UCSD-AML1 (cell line): ENCODE results near the gene LMF1.
"Not testable (repeated sequence)": the region's sequence is repeated elsewhere in the genome, so short reads cannot be mapped to it uniquely, and the experiment has no call there.

Experiments used
- DNase-seq: peaks from one replicate; lab custom pipeline; 2025; ENCODE audit not compliant: unreplicated experiment; lab: John Stamatoyannopoulos, UW

The LMF1 gene

DNA sequence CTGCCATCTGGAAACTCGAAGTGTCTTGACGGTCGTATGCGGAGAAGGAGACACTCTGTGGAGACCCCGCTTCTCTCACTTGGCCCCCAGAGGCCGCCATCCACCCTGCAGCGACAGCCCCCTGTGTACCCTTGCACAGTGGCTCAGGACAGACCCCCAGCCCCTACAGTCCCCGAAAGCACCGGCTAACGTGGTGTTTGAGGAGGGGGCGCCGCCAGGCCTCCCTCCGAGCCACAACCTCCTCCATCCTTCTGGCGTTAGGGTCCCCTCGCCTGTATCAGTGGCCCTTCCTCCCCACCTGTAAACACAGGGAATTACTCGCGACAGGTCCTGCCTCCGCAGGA is 73.6 kb downstream of the LMF1 start:
- DNase-seq = no peak

DNA sequence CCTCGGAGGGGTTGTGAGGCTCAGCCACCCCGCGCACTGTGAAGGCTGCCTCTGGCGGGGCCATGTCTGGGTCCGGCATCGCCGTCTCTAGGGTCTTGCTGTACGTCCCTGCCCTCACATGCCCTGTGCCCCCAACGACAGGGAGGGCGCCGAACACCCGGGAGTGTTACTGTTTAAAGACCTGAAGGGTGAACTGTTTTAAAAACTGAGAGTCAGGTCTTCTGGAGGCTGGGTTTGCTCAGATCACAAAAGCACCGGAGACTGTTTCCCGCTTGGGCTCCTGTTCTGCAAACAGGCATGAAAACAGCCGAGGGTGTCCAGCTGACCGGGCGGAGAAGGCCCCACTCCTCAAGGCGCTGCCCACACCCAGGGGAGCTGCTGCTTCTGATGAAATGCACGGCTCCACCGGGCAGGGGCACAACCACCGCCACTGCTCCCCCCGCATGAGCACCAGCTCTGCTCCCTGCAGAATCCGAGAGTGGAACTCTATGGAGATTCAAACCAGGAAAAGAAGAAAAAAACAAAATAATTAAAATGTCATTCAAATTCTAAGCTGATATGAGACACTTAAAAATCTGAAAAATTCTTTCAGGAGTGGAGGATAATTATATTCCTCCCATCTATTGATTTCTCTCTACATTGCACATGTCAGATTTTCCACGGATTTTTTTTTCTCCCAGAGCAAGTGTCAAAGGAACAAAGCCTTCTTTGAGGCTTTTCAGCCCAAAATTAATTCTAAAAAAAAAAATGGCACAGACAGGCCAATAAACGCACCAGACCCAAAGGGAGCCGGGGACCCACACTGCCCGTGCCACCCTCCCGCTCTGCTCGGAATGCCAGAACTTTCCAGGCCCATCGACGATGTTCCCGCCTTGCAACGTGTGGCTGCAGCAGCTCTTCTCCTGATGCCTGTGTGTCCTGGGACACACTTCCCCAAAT is 74.3 kb downstream of the LMF1 start:
- DNase-seq = no peak

DNA sequence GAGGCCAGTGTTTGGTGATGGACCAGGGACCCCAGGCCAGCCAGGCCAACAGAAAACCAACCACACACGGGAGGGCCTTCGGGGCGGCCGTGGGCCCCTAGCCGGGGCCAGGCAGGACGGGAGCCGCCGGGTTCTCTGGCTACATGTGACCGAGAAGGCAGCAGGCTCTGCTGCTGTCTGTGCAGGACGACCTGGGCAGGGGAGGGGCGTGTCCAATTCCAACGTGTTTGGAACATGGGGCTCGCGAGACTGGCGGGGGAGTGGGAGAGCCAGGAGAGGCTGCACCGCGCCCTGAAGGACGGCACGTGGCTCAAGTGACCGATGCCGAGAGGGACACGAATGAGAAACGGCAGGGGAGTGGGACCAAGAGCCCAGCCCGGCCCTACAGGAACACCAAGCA is 75.4 kb downstream of the LMF1 start:
- no peak for DNase-seq

DNA sequence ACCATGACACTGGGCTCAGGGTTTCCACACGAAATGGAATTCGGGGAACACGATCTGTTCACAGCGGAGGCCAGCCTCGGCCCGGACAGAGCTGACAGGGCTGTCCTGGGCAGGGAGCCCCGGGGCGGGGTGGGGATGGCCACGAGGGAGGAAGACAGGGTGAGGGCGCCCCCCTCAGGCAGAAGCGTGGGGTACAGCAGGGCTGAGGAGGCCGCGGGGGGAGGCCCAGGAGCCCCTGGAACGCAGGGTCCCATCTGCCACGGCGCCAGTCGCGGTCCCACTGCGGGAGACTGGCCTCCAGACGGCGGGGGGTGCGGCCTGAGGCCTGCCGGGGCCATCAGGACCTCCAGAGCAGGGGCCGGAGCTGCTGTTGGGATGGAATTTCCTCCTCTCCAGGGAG is 75.9 kb downstream of the LMF1 start:
- no peak for DNase-seq

DNA sequence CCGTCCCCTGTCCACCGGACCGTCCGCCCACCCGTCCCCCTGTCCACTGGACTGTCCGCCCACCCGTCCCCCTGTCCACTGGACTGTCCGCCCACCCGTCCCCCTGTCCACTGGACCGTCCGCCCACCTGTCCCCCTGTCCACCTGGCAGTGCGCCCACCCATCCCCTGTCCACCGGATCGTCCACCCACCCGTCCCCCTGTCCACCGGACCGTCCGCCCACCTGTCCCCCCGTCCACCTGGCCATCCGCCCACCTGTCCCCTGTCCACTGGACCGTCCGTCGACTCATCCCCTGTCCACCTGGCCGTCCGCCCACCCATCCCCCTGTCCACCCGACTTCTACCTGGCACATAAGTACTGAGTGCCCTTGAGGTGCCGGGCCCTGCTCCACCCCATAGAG is 76.6 kb downstream of the LMF1 start:
- DNase-seq = no peak

DNA sequence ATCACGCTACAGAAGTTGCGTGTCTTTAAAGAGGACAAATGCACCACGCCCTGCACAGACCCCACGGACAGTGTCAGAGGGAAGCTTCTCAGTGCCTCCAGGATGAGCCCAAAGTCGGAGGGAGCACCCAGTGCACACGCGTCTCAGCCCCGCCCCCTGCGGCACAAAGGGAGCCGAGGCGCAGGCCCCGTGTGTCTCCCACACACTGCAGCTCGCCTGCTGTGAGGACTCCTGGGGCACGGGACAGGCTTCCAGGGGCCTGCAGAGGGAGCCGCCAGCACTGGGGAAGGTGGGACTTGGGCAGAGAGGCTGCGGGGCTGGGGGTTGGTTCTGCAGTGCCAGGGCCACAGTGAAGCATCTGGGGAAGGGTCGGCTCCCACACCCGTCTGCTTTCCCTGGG is 77.4 kb downstream of the LMF1 start:
- DNase-seq = no peak

DNA sequence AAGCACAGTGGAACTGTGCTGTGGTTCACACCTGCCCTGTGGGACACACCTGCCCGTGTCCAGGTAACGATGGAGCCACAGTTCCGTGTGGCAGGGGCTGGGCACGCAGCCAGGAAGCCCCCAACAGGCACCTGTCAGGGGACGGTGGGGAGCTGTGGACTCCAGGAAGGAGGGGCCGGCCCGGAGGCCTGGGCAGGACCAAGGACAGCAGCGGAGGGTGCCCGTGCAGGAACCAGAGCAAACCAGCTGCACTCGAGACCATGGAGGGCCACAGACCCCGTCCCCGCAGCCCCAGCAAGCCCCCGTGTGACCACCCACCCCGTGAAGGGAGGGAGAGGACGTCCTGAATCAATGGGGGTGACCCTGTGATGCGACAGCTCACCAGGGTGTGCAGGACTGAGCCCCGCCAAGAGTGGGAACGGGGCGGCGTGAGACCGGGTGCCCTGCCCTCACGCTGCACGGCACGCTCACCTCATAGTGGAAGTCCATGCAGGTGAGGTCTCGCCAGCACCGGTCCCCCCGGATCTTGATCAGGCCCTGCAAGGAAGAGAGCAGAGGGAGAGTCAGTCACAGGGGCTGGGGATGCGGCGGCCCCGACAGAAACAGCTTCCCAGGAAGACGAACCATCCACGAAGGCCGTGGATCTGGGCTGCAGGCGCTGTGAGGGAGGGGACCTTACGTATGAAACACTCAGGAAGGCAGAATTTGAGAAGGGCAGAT is 78.1 kb downstream of the LMF1 start:
- DNase-seq = no peak

DNA sequence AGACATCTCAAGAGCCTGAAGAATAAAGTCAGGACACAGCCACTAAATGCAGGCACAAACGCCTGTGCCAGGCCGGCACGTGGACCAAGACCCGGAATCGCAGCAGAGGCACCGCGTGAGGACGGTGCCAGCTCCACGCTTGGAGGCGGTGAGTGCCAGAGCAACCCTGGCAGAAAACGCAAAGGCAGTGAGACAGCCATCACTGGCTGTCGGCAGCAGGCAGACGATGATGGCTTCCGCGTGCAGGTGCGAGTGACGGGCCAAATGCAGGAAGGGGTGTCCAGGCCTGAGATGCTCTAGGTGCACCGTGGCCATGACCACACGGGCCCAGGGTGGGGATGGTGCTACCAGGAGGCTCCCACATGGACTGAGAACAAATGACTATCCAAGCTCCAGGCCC is 78.8 kb downstream of the LMF1 start:
- DNase-seq = no peak

DNA sequence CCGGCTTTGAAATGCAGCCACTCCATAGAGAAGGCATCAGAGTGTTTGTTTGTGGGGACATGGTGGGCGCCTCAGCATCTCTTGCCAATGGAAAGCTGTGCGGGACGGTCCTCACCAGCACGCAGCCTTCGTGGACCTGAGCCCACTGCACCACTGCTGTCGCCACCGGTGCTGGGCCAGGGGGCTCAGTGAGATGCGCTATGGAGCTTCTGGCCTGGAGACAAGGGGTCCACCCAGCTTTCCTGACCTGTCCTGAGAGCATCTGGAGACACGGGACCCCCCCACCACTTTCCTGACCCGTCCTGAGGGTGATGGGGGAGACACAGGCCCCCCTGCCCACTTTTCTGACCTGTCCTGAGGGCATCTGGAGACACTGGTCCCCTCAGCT is 79.4 kb downstream of the LMF1 start:
- DNase-seq = no peak

DNA sequence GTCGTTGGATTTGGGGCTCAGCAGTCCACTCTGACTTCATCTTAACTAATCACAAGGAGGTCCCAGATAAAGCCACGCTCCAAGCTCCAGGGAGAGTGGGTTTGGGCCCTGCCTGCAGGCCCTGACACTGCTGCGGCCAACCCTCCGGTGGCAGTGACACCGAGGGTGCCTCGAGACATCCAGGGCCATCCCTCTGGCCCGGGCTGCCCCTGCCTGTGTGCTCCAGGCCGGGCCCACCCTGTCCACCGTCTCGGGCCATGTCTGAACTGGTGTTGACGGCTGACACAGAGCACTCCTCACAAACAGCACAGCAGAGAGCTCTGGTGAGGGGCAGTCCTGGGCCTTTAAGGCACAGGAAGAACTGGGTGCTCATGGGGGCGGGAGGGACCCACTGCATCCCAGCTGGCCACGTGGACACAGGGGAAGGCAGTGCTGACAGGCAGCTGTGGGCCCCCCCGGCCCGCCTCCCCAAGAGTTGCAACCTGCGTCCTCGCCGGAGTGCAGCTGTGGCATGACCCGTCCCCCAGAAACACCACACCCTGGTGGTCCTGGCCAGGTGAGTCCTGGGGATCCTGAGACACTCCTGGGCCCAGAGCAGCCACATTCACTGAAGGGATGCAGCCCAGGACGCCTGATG is 80.0 kb downstream of the LMF1 start:
- DNase-seq = no peak

DNA sequence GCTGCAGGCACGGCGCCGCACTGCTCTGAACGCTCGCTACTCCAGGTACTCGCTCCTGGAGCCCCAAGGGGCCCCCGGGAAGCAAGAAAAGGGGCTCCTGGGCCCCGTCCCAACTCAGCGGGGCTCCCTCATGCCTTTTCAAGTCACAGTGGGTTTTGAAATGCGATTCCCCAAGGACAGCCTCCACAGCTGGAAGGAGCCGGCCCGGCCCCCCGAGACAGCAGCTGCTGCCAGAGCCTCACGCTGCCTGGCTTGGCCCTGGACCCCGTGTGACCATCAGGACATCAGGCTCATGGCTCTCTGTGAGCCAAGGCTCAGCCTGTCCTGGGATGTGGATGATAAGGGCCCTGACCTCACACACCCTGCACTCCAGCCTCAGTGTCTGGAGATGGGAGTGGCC is 80.6 kb downstream of the LMF1 start:
- DNase-seq = no peak

DNA sequence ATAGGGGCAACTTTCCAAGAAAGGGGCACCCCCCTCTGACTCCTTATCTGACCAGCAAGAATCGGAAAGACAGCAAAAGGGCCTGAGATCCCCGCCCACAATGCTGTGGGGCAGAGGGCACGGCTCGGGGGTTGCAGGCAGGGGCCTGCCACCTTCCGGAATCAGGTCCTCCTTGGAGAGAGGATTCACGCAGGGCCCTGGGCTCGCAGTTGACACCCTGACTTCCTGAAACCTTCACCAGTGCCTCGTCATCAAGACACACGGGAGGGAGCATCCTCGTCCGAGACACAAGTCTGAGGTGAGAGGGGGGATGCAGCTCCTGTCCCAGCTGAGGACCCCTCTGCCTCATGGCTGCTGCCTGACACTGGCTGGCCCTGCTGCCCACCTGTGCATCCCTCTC is 81.2 kb downstream of the LMF1 start:
- no peak for DNase-seq

DNA sequence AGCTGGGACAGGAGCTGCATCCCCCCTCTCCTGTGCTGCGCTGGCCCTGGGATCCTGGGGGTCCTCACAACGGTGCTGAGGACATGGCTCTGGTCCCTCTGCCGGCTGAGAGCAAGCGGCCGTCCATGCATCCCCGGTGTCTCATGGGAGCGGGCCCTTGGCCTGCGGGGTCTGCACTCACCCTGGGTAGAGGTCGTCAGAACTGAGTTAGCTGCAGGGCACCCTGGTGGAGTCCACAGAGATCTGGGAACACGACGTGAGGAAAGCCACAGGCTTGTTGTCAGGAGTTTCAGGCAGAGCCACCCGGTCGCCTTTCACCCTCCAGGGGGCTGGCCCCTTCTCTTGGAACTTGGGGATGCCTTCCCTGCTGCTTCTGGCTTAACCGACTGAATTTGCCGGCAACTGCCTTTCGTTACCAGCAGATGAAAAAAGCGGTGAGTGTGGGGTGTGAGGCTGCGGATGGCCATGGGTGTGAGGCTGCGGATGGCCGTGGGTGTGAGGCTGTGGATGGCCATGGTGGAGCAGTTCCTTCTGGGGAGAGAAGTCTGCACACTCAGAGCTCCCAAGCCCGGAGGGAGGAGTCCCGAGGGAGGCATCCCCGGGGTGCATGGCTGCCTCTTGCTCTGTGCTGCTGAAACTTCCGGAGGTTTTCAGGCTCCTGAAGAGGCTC is 81.7 kb downstream of the LMF1 start:
- DNase-seq = no peak

DNA sequence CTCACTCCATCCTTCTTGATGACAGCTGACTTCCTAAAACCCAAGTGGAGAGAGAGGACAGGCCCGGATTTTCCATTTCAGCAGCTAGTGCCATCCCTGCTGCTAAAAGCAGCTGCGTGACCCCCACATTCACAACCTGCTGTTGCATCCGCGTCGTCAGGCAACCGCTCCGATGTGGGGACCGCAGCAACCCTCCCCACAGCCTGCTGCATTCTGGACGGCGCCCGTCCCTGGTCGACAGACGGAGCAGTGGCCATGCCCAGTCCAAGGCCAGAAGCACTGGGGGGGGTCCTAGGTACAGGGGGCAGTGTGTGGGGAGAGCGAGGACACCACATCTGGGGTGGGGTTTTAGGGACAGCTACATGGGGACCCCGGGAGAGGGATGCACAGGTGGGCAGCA is 82.3 kb downstream of the LMF1 start:
- not testable (repeated sequence) for DNase-seq

DNA sequence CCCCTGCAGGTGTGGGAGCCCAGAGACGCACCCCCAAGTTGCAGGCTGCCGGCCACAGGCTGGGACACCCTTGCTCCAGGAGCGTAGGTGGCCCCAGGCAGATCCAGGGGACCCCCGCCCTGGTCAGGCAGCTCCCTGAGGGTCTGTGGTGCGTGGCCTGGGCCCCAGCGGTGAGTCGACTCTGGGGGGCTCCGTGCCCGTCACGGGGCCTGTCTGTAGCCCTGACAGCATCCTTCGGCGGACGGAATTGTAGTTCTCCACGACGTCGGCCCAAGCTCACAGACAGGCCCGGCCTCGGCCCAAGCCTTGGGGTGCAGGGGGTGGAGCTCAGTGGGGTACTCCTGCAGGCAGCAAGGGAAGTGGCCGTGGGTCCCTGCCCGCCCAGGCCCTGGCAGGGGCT is 82.9 kb downstream of the LMF1 start:
- no peak for DNase-seq

DNA sequence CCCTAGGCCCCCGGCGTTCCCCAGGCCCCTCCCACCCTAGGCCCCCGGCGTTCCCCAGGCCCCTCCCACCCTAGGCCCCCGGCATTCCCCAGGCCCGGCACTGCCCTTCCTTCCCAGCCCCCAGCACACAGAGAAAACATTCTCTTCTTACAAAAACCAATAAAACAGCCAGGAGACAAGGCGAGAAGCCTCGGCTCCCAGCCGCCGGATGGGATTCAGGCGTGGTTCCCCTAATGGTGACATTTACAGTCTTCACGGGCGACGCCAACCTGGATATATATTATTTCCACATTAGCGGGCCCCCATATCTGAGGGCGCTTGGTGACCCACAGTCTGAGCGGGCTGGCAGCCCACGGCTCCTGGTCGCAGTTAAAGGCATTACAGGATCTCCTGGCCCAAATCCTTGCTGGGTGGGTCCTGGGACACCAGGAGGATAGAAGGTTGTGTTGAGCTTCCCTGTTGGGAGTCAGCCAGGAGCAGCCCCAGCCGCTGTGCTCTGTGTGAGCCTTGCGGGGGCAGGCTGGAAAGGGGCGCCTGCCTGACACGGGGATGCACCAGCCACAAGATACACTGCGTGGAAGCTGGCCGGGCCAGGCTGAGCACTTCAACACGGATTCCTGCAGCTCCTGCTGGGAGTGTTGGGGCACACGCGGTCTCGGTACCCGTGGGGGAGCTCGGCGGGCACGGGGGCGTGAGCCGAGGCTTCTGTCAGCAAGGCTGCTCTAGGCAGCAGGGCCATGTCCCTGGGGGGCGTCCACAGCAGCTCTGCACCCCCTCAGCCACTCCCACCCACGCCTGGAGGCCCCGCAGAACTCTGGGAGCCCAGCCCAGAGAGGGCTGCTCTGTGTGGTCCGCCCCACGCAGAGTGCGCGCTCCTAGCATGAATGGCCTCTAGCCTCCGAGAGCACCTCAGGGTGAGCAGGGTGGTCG is 83.7 kb downstream of the LMF1 start:
- no peak for DNase-seq

DNA sequence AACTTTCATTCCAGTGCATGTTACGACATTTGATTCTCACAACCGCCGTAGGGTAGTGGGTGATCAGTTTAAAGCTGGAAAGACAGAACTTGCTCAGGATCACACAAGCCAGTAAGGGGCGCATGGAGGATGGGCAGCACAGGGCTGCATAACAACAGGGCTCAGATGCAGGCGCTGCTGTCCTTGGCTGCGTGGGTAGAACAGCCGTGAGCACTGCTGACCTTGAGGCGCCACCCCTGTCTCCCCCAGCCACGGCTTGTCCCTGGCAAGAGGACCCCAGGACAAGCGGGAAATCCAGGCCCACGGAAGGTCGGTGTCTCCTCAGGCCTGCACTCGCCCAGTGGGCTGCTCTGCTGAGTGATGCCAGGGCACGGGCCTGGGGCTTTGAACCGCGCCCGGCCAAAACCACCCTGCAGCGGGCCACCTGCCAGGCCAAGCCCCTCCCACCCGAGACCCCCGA is 84.7 kb downstream of the LMF1 start:
- DNase-seq = no peak

DNA sequence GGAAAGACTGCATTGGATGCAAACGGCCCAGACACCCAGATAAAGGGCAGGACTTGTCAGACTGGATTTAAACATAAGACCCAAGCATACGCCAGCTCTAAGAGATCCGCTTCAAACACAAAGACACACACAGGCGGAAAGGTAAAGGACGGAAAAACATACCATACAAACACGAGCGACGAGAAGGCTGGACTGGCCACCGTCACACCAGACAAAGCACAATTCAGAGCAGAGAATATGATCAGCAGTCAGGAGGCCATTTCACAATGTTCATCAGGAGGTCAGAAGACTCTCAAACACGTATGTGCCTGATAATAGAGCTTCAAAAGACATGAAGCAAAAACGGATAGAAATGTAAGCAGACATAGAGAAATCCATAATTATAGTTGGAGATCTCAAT is 85.4 kb downstream of the LMF1 start:
- no peak for DNase-seq

DNA sequence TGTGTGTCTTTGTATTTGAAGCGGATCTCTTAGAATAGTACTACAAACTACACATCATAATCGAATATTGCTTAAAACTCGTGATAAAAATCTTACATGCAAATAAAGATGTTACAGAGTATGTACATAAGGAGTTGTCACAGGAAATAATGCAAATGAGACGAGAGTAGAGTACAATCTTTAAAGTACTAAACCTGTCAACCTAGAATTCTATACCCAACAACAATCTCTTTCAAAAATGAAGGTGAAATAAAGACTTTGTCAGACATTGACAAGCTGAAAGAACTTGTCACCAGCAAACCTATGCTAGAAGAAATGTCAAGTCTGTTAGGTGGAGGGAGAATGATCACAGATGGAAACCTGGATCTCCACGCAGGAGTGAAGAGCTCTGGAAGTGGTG is 86.6 kb downstream of the LMF1 start:
- DNase-seq = no peak

DNA sequence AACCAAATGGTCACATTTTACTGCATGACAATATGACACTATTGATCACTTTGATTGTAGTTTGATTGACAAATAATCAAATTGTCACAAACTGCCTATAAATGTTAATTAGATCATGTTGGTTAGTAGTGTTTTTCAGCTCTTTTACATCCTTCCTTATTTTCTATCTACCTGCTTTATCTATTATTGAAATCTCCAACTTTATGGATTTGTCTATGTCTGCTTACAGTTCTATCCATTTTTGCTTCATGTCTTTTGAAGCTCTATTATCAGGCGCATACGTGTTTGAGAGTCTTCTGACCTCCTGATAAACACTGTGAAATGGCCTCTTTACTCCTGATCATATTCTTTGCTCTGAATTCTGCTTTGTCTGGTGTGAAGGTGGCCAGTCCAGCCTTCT is 87.0 kb downstream of the LMF1 start:
- no peak for DNase-seq
